Sigmoid colon (tissue), 4 donors: ENCODE data around the gene TOP3A.

Experiments used
- POLR2A ChIP-seq, 2 donors: fragments of 450-650 bp; IDR thresholded peaks; one replicate each; pipeline ENCODE4 v1.6.1; 2016; ENCODE audit warnings: antibody characterized with exemption in 2 of 2, mild to moderate bottlenecking in 2 of 2, moderate library complexity in 2 of 2
- POLR2AphosphoS5 ChIP-seq, 4 donors: sonication (generic); formaldehyde crosslinking; IDR thresholded peaks; one replicate each; pipeline ENCODE4 v1.6.1; 2017; ENCODE audit warnings: antibody characterized with exemption in 4 of 4
- TF ChIP-seq, protein P1 (sequence below), 4 experiments: fragments of 450-650 bp in 3 of 4; fragments of 200-600 bp in 1 of 4; IDR thresholded peaks; one replicate each; pipeline ENCODE4 v1.5.1; 2016 to 2019; ENCODE audit warnings: antibody characterized with exemption in 4 of 4, mild to moderate bottlenecking in 3 of 4, moderate library complexity in 2 of 4

DNA sequence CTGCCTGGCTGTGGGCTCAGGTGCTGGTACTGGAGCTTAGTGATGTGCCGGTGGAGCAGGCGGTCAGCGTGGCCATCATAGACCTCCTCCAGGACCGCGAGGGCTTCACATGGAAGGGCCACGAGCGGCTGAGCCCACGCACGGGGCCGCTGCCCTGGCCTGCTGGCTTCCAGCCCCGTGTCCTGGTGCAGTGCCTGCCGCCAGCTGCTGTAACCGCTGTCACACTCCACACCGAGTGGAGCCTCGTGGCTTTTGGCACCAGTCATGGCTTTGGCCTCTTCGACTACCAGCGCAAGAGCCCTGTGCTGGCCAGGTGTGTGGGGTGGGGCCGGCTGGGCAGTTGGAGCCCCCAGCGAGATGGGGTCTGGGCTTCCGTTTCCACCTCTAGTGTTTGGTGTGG, 77.3 kb downstream of the TOP3A start:
- TF ChIP-seq POLR2AphosphoS5 (IDR thresholded peaks at IDR 0.05) = no peak
- no peak for TF ChIP-seq POLR2A (IDR thresholded peaks at IDR 0.05)
- TF ChIP-seq, protein P1, sequence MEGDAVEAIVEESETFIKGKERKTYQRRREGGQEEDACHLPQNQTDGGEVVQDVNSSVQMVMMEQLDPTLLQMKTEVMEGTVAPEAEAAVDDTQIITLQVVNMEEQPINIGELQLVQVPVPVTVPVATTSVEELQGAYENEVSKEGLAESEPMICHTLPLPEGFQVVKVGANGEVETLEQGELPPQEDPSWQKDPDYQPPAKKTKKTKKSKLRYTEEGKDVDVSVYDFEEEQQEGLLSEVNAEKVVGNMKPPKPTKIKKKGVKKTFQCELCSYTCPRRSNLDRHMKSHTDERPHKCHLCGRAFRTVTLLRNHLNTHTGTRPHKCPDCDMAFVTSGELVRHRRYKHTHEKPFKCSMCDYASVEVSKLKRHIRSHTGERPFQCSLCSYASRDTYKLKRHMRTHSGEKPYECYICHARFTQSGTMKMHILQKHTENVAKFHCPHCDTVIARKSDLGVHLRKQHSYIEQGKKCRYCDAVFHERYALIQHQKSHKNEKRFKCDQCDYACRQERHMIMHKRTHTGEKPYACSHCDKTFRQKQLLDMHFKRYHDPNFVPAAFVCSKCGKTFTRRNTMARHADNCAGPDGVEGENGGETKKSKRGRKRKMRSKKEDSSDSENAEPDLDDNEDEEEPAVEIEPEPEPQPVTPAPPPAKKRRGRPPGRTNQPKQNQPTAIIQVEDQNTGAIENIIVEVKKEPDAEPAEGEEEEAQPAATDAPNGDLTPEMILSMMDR (IDR thresholded peaks at IDR 0.05) = no peak
